ENCODE data around the gene PPP1R3G.
"Not testable (repeated sequence)": the region's sequence is repeated elsewhere in the genome, so short reads cannot be mapped to it uniquely, and the experiment has no call there.

The PPP1R3G gene

DNA sequence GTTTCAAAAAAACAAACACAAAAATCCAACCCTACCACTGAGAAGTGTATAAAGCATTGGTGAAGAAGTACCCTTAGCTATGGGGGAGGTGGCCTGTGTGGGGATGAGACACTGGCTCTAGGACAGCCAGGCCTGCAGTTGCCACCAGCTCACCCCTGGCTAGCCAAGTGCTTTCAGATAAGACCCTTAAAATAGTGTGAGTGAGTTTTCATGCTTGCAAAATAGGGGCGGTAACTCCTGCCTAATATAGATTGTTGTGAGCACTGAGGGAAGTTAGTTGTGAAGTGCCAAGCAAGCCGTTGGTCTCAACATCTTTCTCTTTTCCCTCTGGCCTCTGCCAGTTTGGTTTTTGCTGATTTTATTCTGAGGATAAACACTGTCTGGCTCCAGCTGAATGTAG, 11.3 kb downstream of the PPP1R3G start:
- no peak for DNase-seq

DNA sequence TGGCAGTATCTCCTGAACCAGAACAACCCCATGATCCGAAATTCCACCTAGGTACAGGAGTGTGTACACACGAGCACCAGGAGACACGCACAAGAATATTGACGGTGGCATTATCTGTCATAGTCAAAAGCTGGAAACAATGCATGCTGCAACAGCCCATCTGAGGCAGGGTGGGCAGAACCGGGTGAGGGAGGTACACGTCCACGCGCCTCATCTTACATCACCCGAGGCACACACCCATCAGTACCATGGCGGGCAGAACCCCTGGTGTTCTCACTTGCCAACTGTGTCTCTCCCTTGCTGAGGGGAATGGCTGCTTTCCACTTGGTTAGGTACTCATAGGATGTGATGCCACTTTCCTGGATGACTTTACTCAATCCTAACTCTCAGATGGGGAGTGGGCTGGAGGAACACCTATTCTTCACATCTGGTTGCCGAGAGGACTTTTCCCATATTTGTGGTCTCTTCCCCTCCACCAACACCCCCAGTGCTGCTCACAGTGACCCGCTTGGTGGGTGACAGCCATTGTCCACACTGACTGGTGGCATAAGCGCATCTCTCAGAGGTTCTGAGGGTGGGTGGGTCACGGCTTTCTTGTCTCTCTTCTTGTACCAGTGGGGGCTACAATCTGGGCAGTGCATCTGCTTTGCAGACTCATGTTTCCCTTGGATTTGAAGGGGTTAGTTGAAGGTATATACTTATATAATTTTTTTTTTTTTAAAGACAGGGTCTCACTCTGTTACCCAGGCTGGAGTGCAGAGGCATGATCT, 13.5 kb downstream of the PPP1R3G start:
- DNase-seq, result no peak

DNA sequence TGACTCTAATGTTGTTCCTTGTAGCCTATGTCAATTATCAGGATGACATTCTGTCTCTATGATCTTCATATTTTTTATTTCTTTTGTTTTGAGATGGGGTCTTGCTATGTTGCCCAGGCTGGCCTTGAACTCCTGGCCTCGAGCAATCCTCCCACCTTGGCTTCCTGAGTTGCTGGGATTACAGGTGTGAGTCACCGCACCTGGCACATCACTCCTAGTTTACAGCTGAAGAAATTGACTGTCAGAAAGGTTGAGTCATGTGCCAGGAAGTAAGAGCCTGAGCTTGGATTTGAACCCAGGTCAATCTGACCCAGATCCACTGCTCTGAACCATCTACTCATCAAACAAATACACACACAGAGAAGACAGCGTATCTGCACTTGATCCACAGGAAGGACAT, 14.4 kb downstream of the PPP1R3G start:
- DNase-seq, result no peak

DNA sequence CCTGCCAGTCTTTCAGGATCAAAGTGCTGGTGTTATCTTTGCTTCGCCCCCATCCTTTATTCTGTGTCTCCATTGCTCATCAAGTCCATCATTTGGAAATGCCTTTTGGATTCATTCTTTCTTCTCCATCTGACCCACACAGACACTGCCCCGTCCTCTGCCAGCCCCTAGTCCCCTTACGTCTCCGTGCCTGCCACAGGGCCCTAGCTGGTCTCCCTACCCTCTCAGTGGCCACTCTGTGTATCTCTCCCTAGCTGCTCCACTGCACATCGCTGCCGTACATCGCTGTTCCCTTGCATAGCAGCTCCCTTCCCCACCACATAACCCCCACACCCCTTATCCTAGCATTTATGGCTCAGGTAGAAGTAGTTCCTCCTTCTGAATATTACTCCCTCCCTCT, 15.7 kb downstream of the PPP1R3G start:
- no peak for DNase-seq

DNA sequence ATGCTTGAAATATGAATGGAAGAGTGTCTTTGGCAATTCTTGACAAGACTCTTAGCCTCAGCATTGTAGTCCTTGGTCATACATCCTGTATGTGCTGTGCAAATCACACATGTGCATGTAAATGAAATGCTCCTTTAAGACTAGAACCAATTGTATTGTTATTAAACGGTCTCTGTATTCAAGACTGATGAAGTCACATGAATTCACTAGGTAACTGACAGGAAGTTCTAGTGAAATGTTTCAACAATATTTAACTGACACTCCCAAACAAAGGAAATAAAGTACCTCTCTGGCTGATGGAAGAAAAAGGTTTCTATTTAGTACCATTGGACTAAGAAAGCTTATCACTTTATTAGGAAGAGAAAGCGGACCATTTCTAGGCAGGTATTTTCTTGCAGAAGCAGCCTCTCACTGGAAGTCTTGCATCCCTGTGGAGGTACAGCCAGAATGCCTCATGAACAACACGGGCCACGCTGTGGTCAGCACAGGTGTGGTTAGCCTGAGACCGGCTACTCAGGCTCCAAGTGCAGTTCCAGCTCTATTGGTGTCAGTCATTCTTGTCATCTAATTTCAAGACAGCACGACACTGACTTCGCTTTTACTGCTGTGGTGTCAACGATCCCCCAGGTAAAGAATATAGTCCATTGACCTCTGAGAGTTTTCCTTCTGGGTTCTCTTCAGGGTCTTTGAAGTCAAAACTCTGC, 17.3 kb downstream of the PPP1R3G start:
- no peak for DNase-seq

DNA sequence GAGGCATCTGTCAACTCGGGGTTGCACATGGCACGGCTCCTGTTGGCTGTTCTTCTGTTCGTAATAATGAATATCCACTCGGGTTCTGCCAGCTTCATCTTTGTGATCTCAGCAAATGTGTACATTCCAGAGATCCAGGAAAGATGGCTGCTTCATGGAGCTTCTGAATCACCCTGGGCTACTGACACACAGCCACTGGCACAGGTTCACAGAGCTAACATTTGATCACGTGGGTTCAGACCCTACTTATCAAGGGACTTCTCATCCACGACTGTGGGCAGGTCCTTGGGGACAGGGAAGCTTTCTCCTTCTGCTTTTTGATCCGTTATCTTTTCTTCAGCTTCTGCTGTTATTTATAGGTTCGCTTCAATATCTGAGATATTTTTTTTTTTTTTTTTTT, 18.1 kb downstream of the PPP1R3G start:
- DNase-seq, result no peak

DNA sequence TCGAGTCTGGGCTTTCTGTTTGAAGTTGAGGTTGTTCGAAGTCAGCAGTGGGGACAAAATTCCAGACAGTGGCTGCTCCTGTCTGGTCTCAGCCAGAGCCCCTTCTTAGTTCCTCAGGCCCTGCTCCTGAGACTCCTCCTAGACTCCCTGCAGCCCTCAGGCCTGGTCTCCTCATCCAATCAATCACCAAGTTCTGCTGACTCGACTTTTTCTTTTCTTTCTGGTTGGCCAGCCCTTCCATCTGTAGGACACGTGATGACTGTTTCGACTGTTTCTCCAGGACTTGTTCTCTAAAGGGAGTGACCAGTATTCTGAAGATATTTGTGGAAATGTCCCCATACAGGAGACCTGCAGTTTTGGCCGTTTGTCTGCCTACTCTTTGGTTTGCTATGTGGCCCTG, 19.5 kb downstream of the PPP1R3G start:
- DNase-seq, result no peak

DNA sequence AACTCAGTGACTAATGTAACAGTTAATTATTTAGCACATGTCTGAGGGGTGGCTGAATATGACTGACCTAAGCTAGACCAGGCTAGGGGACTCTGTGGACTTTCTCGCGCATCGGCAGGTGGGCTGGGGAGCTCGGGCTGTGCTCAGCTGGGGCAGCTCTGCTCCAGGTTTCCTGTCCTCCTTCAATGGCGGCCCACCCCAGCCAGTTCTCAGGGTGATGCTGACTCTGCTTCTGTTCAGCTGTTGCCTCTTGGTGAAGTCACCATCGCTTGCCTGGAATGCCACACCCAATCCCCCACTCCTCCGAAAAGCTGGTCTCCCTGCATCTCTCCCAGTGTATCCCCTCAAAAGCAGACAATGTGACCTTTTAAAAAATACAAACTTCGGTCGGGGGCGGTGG, 20.0 kb downstream of the PPP1R3G start:
- no peak for DNase-seq

DNA sequence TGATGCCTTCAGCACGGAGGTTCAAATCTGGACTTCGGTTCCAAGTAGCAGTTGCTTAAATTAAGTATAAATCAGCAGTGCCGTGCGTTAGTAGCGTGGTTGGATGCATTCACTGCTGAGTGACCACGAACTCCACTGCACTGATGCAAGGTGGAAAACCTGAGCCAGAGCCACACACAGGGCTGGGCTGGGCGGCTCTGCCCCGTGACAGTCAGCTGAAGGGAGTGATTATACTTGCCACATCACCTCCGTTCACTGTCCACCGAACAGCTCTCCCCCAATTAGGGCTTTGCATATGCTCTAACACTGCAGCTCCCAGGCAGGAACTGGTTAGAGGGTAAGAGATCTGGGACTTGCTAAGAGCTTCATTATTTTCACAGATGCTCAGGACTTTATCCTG, 22.2 kb downstream of the PPP1R3G start:
- no peak for DNase-seq

DNA sequence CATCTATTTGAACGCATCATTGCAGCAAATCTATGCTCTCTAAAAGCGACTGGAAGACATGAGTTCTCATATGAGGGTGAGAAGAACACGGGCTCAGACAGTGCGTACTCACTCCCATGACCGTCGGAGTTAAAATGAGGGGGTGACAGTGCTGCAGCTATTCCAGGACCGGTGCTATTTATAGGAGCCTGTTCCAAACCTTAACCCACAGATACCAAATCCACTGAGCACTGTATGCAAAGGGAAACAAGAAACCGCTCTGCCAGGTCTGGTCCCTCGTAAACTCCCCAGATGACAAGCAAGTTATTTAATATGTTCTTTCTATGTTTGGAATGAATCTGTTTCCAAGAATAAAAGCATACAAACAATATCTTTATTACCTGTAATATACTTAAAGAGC, 22.9 kb downstream of the PPP1R3G start:
- DNase-seq, result no peak

DNA sequence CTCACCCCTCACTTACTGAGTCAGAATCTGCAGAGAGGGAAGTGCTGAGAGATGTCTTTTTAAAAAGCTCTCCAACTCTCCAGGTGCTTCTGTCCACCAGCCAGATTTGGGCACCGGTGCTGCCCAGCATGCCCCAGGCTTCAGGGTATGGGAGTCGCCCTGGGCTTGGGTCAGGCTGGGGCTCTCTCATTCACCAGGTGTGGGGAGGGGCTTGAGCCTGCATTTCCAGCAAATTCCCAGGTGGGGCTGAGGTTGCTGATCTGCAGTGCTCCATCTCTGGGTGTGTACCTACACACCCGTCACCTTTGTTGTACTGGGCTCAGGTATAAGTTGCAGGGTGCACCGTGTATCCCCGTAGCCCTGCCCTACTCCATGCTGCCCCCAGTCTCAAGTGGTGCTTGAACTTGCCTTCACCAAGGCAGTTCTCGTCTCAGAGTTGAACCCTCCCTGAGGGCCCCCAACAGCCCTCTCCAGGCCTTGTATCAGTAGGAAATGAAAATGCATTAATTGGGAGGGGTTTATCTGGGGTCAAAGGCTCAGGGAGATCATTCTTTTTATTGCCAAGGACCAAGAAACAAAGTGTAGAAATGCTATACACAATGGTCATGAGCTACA, 23.5 kb downstream of the PPP1R3G start:
- no peak for DNase-seq

DNA sequence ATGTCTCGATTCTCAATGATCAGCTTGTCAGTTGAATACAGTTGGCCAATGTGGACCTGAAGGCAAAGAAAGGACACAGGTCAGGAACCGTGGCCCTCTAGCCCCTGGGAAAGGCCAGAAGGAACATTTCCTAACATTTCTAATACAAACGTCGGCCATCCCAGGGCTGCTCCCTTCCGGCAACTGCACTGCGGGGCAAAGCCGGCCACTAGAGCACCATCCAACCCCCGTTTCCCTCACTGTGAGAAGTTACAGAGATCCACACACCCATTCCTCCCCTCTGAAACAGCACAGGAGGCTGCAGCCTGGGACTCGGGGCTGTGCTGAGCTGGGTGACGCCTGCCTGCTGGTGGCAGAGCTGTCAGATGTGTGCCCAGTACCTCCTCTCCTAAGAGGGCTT, 24.3 kb downstream of the PPP1R3G start:
- no peak for DNase-seq

DNA sequence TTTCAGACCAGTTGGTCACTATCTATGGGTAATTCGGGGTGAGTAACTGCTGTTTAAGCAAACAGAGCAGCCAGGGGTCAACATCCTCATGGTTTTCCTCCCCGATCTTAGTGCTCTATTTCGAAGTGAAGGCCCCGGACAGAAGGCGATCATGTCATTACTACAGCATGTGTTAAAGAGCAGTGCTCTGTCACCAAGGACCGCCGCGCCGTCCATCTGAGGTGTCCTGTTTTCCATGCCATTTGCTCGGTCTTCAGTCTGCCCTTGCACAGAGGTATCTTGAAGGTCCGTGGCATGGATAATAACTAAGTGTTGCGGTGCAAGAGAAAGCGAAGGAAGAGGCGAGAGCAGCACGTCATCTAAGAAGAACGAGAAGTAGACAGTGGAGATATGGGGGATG, 25.1 kb downstream of the PPP1R3G start:
- no peak for DNase-seq

DNA sequence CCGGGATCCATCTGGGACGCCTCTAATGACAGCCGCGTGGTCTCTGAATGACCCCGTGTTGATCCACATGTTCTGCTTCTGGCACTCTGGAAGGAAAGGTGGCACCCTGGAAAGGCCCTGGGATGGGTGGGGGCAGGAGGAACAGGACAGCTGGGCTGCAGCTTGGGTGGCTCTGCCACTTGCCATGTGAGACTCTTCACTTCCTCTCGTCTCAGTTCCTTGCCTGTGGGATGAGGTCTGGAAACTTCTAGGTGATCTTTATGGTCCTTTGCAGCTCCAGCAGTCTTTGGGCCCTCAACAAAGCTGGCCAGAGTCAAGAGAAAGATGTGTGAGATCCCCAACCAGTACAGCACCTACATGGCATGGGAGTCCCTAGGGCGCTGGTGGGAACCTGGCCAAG, 26.5 kb downstream of the PPP1R3G start:
- no peak for DNase-seq

DNA sequence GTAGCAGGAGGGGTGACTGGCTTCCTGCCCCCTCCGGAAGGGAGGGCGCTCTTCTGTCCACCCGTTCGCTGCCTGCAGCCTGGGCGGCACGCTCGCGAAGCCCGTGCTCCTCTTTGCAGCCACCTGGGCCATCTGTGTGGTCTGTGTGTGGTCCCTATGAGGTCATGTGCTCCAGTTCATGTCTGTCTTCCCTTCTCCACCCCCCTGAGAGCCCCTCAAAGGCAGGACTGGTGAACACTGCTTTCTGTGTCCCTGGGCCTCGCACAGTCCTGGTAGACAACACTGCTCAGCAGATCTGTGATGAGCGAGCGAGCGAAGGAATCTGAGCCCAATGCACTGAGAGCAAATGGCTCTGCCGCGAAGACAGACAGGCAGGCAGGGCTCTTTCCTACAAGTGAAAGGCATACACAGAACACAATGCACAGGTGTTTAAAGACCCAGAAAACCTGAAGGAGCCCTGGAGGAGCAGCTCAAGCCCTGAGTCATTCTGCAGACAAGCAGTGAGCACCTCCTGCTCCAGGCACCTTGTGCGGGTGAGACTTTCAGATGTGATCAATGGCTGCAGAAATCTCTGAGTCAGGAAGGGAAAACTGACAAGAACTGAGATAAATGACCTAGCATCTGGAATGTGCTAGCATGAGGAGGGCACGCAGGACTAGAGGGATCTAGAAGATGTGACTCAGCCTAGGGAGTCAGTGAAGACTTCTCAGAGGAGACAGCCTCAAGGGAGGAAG, 27.1 kb downstream of the PPP1R3G start:
- DNase-seq, result peak; percentile 92

DNA sequence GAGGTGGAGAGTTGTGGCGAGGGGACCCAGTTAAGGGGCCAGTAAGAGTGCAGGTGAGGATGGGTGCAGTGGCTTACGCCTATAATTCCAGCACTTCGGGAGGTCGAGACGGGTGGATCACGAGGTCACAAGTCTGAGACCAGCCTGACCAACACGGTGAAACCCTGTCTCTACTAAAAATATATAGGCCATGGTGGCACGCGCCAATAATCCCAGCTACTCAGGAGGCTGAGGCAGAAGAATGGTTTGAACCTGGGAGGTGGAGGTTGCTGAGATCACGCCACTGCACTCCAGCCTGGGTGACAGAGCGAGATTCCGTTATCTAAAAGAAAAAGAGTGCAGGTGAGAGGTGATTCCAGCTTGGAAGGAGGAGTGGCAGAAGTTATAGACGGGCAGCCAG, 28.0 kb downstream of the PPP1R3G start:
- DNase-seq, result no peak

DNA sequence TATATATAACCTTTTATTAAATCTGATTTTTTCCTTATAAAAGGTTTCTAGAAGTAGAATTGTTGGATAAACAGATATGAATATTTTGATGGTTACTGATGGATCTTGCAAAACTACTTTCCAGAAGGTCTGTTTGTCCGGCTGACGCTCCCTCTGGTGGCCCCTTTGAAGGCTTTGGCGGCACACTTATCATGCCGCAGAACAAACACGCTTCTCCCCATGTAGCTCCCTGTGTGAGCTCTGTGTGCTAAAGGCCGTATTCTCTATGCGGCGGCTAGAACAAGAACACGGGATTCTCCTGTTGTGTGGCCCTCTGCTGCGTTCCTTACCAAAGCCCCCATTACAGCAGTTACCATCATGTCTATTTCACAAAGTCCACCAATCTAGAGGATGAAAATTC, 30.0 kb downstream of the PPP1R3G start:
- DNase-seq, result no peak

DNA sequence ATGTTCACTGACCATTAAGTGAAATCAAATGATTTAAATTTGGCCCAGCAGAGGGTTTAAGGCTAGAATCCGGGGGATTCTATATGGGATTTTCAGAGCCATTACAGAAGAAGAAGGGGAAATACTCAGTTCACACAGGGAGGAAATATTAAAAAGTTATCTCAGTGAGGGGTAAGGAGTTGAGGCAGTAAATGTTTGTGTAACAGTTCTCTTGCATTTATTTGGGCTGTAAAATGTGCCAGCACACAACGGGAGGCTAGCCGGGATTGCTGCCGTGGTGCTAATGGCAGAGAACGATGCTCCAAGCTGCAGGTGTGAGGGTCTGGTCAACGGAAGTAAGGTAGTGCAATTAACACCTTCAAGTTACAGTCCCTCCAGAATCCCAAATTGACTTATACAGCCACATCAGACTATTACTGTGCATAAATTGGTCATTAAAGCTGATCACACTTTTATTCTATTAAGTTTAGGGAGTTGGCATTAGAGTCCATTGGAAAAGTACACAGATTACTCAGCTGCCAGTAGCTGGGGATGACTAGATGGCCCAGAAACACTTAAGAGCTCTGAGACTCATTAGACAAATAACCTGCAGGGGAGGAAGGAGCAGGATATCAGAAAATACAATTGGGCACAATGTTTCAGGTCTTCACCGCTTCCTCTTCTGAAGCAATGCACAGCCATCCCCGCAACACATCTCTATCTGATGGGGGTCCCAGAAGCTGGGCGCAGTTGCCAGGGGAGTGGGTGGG, 31.3 kb downstream of the PPP1R3G start:
- no peak for DNase-seq

DNA sequence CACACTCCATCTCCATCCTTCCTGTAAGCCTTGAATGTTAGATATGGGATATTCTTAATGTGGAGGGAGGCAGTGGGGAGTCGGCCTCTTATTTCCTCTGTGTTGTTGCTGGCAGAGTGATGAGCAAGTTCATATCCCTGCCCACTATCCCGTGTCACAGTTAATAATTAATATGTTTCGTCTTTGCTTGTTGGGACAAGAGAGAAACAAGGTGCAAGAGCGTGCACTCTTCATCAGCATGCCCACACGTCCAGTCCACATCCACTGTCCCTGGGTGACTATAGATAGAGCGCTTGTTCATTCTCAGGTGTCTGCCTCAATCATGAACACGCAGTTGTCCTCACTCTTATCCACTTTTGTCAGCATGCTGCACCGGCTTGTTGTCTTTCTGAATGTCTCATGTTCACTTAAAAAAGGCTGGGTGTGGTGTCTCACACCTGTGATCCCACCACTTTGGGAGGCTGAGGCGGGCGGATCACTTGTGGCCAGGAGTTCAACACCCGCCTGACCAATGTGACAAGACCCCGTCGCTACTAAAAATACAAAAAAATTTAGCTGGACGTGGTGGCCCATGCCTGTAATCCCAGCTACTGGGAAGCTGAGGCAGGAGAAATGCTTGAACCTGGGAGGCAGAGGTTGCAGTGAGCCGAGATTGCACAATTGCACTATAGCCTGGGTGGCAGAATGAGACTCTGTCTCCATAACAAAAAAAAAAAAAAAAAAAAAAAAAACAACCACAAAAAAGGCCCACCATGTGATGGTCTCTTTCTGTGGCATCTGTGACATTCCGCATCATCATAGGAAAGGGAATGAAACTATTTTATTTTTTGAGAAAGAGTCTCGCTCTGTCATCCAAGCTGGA, 34.2 kb downstream of the PPP1R3G start:
- DNase-seq, result no peak

DNA sequence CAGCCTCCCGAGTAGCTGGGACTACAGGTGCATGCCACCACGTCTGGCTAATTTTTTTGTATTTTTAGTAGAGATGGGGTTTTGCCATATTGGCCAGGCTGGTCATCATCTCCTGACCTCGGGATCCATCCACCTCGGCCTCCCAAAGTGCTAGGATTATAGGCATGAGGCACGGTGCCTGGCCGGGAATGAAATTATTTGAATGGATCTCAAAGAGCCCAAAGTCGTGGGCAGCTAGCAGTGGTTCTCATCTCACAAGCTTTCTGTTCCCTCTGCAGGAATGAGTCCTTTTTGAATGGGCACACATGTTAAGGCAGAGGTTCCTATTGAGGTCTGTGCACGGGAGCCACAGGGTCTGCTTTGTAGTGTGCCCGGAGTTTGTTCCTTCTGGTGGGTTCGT, 34.9 kb downstream of the PPP1R3G start:
- no peak for DNase-seq

DNA sequence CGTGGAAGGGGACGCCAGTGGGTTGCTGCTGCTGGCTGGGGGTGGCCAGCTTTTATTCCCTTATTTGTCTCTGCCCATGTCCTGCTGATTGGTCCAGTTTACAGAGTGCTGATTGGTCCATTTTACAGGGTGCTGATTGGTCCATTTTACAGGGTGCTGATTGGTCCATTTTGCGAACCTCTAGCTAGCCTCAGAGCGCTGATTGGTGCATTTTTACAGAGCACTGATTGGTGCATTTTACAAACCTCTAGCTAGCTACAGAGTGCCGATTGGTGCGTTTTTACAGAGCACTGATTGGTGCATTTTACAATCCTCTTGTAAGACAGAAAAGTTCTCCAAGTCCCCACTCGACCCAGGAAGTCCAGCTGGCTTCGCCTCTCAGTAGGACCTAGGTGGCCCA, 35.4 kb downstream of the PPP1R3G start:
- not testable (repeated sequence) for DNase-seq

DNA sequence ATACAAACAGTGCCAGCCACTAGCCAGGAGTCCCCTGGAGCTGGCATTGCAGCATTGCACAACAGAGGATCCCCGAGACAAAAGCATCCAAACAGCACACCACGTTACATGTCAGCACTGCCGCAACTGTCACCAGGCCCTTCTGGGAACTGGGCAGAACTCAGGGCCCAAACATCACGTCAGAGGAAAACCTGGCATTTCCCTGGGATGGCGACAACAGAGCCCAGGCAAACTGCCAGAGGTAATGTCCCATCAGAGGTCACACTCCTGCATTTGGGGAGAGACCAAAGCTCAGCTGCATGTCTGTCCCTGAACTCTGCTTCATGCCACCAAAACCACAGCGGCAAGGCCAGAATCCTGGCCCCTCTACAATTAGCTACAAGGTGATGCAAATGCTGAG, 36.3 kb downstream of the PPP1R3G start:
- no peak for DNase-seq

Measured in EL (cell line).